GM19324 (cell line): ENCODE measurements around the gene OLIG2.

Source experiments
- ATAC-seq: cut with Tn5 transposase; IDR thresholded peaks from one replicate; pipeline ENCODE4 v1.9.1; 2021; ENCODE audit warnings: mild to moderate bottlenecking, moderate library complexity; ENCODE audit not compliant: unreplicated experiment, low FRiP score

OLIG2 gene

GRCh38 chr21:33019516-33019884 lies 6.2 kb upstream of the OLIG2 start:
- no peak for ATAC-seq

- ATAC-seq: no peak
Observed at GRCh38 chr21:33019885-33020557, 5.7 kb upstream of the OLIG2 start.

DNA sequence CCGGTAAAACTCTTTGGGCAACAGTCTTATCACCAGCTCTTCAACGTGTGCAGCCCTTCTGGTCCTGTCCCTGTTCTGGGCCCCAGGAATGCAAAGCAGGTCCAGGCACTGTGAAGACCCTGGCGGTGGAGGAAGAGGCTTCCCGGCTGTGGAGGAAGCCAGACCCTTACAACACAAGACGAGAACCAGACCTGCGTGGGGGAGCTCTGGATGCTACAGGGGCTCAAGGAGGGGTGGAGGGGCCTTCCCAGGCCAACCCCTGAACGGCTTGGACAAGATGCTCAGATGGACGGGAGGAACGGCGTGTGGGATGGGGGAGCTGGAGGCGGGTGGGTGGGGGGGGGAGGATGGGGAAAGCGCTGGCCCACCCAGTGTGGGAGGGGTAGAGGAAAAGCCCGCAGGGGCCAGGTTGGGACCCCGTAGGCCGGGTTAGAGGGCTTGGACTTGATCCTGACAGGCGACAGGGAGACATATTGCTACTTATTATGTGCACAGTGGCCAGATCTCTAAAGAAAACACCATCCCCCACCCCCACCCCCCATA lies 5.1 kb upstream of the OLIG2 start:
- no peak for ATAC-seq

GRCh38 chr21:33021150-33021549 lies 4.6 kb upstream of the OLIG2 start:
- no peak for ATAC-seq

- no peak for ATAC-seq
Observed at GRCh38 chr21:33021667-33022066, 4.1 kb upstream of the OLIG2 start.

DNA sequence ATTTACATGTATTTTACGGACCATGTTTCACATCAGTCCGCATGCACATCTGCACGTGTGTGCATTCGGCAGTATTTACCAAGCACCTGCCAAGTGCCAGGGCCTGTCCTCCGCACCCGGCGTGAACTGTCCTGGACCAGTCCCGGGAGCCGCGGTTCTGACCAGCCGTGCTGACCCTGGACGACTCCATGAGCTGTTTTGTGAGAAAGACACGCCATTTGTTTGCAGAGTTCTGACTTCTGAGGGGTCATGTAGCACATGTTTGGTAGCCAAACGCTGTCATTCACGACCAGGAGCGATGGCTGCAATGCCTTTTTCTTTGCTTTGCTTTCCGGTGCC lies 3.3 kb upstream of the OLIG2 start:
- ATAC-seq: no peak

DNA sequence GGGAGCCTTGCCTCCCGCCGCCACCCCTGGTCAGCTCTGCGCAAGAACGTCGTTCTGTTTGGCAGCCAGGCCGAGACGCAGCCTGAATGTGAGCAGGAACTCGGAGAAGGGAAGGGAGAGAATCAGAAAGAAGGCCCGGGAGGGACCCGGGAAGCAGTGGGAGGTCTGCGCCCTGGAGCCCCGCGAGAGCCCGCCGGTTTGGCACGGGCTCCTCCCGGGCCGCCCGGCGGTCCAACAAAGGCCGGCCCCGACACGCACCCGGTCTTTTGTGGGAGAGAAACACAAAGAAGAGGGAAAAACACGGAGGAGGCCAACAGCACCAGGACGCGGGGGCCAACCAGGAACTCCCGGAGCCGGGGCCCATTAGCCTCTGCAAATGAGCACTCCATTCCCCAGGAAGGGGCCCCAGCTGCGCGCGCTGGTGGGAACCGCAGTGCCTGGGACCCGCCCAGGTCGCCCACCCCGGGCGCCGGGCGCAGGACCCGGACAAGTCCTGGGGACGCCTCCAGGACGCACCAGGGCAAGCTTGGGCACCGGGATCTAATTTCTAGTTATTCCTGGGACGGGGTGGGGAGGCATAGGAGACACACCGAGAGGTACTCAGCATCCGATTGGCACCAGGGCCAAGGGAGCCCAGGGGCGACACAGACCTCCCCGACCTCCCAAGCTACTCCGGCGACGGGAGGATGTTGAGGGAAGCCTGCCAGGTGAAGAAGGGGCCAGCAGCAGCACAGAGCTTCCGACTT lies 2.7 kb upstream of the OLIG2 start:
- ATAC-seq: no peak

DNA sequence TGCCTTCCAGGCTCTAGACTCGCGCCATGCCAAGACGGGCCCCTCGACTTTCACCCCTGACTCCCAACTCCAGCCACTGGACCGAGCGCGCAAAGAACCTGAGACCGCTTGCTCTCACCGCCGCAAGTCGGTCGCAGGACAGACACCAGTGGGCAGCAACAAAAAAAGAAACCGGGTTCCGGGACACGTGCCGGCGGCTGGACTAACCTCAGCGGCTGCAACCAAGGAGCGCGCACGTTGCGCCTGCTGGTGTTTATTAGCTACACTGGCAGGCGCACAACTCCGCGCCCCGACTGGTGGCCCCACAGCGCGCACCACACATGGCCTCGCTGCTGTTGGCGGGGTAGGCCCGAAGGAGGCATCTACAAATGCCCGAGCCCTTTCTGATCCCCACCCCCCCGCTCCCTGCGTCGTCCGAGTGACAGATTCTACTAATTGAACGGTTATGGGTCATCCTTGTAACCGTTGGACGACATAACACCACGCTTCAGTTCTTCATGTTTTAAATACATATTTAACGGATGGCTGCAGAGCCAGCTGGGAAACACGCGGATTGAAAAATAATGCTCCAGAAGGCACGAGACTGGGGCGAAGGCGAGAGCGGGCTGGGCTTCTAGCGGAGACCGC lies 2.0 kb upstream of the OLIG2 start:
- ATAC-seq: no peak

DNA sequence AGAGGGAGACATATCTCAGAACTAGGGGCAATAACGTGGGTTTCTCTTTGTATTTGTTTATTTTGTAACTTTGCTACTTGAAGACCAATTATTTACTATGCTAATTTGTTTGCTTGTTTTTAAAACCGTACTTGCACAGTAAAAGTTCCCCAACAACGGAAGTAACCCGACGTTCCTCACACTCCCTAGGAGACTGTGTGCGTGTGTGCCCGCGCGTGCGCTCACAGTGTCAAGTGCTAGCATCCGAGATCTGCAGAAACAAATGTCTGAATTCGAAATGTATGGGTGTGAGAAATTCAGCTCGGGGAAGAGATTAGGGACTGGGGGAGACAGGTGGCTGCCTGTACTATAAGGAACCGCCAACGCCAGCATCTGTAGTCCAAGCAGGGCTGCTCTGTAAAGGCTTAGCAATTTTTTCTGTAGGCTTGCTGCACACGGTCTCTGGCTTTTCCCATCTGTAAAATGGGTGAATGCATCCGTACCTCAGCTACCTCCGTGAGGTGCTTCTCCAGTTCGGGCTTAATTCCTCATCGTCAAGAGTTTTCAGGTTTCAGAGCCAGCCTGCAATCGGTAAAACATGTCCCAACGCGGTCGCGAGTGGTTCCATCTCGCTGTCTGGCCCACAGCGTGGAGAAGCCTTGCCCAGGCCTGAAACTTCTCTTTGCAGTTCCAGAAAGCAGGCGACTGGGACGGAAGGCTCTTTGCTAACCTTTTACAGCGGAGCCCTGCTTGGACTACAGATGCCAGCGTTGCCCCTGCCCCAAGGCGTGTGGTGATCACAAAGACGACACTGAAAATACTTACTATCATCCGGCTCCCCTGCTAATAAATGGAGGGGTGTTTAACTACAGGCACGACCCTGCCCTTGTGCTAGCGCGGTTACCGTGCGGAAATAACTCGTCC lies 1.3 kb upstream of the OLIG2 start:
- no peak for ATAC-seq

GRCh38 chr21:33025106-33025488 lies 638 bp upstream of the OLIG2 start:
- ATAC-seq: no peak

DNA sequence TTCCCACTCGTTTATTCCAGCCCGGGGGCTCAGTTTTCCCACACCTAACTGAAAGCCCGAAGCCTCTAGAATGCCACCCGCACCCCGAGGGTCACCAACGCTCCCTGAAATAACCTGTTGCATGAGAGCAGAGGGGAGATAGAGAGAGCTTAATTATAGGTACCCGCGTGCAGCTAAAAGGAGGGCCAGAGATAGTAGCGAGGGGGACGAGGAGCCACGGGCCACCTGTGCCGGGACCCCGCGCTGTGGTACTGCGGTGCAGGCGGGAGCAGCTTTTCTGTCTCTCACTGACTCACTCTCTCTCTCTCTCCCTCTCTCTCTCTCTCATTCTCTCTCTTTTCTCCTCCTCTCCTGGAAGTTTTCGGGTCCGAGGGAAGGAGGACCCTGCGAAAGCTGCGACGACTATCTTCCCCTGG lies 716 bp downstream of the OLIG2 start:
- no peak for ATAC-seq

DNA sequence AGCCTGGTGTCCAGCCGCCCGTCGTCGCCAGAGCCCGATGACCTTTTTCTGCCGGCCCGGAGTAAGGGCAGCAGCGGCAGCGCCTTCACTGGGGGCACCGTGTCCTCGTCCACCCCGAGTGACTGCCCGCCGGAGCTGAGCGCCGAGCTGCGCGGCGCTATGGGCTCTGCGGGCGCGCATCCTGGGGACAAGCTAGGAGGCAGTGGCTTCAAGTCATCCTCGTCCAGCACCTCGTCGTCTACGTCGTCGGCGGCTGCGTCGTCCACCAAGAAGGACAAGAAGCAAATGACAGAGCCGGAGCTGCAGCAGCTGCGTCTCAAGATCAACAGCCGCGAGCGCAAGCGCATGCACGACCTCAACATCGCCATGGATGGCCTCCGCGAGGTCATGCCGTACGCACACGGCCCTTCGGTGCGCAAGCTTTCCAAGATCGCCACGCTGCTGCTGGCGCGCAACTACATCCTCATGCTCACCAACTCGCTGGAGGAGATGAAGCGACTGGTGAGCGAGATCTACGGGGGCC lies 1.2 kb downstream of the OLIG2 start:
- no peak for ATAC-seq

DNA sequence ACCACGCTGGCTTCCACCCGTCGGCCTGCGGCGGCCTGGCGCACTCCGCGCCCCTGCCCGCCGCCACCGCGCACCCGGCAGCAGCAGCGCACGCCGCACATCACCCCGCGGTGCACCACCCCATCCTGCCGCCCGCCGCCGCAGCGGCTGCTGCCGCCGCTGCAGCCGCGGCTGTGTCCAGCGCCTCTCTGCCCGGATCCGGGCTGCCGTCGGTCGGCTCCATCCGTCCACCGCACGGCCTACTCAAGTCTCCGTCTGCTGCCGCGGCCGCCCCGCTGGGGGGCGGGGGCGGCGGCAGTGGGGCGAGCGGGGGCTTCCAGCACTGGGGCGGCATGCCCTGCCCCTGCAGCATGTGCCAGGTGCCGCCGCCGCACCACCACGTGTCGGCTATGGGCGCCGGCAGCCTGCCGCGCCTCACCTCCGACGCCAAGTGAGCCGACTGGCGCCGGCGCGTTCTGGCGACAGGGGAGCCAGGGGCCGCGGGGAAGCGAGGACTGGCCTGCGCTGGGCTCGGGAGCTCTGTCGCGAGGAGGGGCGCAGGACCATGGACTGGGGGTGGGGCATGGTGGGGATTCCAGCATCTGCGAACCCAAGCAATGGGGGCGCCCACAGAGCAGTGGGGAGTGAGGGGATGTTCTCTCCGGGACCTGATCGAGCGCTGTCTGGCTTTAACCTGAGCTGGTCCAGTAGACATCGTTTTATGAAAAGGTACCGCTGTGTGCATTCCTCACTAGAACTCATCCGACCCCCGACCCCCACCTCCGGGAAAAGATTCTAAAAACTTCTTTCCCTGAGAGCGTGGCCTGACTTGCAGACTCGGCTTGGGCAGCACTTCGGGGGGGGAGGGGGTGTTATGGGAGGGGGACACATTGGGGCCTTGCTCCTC lies 1.9 kb downstream of the OLIG2 start:
- ATAC-seq: no peak

DNA sequence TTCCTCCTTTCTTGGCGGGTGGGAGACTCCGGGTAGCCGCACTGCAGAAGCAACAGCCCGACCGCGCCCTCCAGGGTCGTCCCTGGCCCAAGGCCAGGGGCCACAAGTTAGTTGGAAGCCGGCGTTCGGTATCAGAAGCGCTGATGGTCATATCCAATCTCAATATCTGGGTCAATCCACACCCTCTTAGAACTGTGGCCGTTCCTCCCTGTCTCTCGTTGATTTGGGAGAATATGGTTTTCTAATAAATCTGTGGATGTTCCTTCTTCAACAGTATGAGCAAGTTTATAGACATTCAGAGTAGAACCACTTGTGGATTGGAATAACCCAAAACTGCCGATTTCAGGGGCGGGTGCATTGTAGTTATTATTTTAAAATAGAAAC lies 2.5 kb downstream of the OLIG2 start:
- no peak for ATAC-seq

GRCh38 chr21:33028773-33029384 lies 3.1 kb downstream of the OLIG2 start:
- ATAC-seq: no peak

DNA sequence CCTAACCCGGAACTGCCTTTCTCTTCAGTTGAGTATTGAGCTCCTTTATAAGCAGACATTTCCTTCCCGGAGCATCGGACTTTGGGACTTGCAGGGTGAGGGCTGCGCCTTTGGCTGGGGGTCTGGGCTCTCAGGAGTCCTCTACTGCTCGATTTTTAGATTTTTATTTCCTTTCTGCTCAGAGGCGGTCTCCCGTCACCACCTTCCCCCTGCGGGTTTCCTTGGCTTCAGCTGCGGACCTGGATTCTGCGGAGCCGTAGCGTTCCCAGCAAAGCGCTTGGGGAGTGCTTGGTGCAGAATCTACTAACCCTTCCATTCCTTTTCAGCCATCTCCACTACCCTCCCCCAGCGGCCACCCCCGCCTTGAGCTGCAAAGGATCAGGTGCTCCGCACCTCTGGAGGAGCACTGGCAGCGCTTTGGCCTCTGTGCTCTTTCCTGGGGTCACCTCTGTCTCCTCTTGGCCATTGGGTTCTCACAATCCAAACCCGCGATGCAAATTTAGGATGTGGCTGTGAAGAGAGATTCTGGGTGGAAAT lies 3.7 kb downstream of the OLIG2 start:
- no peak for ATAC-seq

GRCh38 chr21:33029975-33030461 lies 4.3 kb downstream of the OLIG2 start:
- ATAC-seq: no peak

DNA sequence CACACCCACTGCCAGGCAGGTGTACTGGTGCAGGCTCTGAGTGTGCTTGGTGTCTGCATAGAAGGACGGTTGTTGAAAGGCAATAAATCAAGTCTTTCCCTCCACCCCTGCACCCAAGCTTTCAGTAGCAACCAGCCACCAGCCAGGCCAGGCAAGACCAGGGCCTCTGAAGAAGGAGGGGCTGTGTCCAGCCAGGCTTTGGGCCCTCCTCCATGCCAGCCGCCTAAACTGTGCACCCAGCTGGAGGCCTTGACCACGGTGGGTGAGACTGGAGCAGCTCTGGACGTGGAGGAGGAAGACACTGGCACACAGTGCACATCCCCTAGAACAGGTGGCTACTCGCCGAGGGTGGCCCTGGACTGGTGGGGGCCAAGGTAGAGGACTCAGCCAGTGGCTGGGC lies 4.9 kb downstream of the OLIG2 start:
- ATAC-seq: no peak
